Mucosa of rectum (tissue), 2 donors: Measurements from ENCODE around the gene LYSMD3.

Source experiments
- H3K27ac ChIP-seq, 2 donors: one replicate each; pipeline ENCODE4 v1.7.0; 2013; ENCODE audit warnings: inconsistent platforms in 2 of 2, low read depth in 2 of 2, low read length in 2 of 2
- H3K27me3 ChIP-seq, 2 donors: one replicate each; pipeline ENCODE4 v1.7.0; 2013; ENCODE audit warnings: low read length in 2 of 2; ENCODE audit not compliant: control insufficient read depth in 2 of 2, insufficient read depth in 2 of 2
- H3K36me3 ChIP-seq, 2 donors: one replicate each; pipeline ENCODE4 v1.7.0; 2013; ENCODE audit warnings: low read length in 2 of 2; ENCODE audit not compliant: control insufficient read depth in 2 of 2, insufficient read depth in 2 of 2
- H3K4me1 ChIP-seq, 2 donors: one replicate each; pipeline ENCODE4 v1.7.0; 2013; ENCODE audit warnings: low read length in 2 of 2, mild to moderate bottlenecking in 1 of 2; ENCODE audit not compliant: control insufficient read depth in 2 of 2, insufficient read depth in 2 of 2
- H3K4me3 ChIP-seq, 2 donors: one replicate each; pipeline ENCODE4 v1.7.0; 2013; ENCODE audit warnings: low read length in 2 of 2
- H3K9ac ChIP-seq, 2 donors: one replicate each; pipeline ENCODE4 v1.7.0; 2013; ENCODE audit warnings: low read length in 2 of 2, low read depth in 1 of 2, mild to moderate bottlenecking in 1 of 2
- H3K9me3 ChIP-seq, 2 donors: one replicate each; pipeline ENCODE4 v1.7.0; 2013; ENCODE audit warnings: low read length in 2 of 2; ENCODE audit not compliant: control insufficient read depth in 2 of 2
- donor health status: healthy.
- donor health status: Normal muscosa, but diverticular disease.

The LYSMD3 gene

DNA sequence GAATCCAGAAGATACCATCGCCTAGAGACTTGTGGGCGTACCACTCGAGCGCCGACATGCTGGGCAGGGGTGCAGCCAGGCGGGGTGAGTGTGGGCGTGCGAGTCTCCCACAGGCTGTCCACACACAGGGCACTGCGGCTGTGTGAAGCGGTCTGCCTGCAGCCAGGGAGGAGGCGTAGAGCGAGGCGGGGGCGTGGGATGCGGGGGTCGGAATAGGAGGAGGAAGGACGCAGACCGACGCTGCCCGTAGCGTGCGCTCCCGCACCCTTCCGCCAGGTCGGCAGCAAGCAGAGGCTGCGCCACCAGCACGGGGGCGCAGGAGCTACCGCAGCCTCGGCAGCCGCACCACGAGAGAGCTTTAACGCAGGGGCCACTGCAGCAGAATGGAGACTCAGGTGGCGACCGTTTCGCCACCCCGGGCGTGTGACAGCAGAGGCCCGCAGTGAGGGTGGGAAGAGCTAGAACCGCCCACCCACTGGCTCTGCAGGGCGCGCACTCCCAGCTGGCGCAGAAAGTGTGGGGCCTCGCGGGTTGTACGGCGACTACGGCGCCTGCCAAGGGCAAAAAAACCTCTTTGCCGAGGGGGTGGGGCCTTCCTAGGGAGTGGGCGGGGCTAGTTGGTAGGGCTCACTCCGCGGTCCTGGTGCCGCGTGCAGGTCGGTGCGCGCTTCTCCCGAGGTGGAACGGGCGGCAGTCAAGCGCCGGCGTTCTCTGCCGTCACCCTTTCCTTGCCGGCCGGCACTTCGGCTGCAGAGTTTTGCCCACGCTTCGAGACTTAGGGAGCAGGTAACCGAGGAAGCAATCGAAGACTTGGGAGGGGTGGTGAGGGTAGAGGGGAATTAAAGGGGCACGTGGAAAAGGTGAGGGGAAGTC lies 54.9 kb downstream of the LYSMD3 start, which contains the start of the genes MBLAC2 and POLR3G:
Gene MBLAC2, minus strand, starts transcription at position 537 of the 873 bp plus-strand sequence. Its CDS starts 479 bp downstream, at position 58.
Gene POLR3G, plus strand, starts transcription at position 630 of the 873 bp plus-strand sequence. CDS start 10,704 bp downstream, outside the sequence.
- H3K4me1 ChIP-seq = peaks cover 7 to 14% of the 10 kb centered on the region in 2 donors
- no peaks in the 10 kb centered on the region for H3K36me3 ChIP-seq
- H3K27ac ChIP-seq = peak within 1 kb of the TSS; percentile 80 to 86
- H3K4me3 ChIP-seq = peak within 1 kb of the TSS; percentile 91 to 100
- peak within 1 kb of the TSS; percentile 80 to 82 for H3K9ac ChIP-seq
- H3K9me3 ChIP-seq = no peaks in the 10 kb centered on the region
- no peaks in the 10 kb centered on the region for H3K27me3 ChIP-seq

DNA sequence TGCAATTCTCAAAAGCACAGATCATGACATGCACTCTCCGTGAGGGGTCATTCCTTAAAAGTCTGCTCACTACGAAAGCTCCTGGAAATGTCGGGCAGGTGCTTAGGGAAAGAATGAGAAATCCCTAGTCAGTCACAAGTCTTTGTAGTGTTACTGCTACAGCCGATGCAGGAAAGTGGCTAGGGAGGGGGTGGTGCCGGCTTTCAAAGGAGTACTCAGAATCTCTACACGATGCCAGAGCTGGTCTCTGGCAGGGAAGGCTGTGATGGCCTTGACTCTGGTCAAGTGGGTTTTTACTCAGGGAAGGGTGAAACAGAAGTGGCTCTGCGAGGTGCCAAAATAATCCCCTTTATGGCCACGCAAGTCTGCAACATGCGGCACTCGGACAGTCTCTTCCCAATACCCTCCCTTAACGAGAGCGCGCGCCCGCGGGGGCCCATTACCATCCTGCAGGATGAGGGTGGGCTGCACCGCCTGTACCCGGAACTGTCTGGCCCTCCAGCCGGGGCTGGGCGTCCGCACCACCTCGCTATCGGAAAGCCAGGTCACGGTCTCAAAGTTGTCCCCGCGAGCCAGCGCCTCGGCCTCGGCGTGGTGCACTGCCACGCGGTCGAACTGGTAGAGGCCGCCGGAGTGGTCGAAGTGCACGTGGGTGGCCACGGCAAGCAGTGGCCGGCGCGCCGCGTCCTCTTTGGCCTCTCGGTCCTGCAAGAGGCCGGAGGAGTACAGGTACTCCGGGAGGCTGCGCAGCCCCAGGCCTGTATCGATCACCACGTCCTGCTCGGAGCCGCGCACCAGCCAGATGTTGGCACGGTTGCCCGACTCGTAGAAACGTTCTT lies 55.8 kb downstream of the LYSMD3 start:
- peak overlapping the region; percentile 80 to 82 for H3K9ac ChIP-seq
- H3K36me3 ChIP-seq = no peaks in the 10 kb centered on the region
- no peaks in the 10 kb centered on the region for H3K9me3 ChIP-seq
- H3K27ac ChIP-seq = peak overlapping the region; percentile 80 to 86
- no peaks in the 10 kb centered on the region for H3K27me3 ChIP-seq
- peak overlapping the region; percentile 91 to 100 for H3K4me3 ChIP-seq
- peaks cover 7 to 14% of the 10 kb centered on the region in 2 donors for H3K4me1 ChIP-seq

DNA sequence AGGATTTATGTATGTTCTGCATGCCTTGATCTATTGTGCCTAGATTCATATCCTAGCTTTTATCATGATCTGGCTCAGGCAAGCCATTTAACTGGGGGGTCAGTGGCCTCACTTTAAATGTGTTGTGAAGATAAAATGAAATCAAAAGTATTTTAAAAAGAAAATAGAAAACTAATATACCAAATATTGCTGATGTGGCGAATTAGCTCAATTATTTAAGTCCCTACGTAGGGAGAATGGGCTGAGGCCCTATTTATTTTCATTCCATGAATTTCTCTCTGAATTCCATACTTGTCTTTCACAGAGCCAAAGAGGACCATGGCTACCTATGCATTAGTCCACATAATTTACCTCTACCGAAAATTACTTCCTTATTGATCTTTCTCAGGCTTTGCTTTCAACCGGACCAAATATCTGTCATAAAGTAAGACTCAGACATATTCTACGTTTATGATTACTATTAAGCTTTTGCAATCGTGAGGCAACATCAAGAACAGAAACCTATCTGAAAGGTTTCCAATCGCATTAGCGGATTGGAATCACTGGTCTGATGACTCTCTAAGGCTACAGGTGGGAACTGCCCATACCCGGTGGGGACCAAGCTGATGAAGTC lies 56.5 kb downstream of the LYSMD3 start:
- H3K4me3 ChIP-seq = peak overlapping the region; percentile 91 to 100
- no peaks in the 10 kb centered on the region for H3K36me3 ChIP-seq
- H3K9me3 ChIP-seq = no peaks in the 10 kb centered on the region
- H3K9ac ChIP-seq = peak overlapping the region; percentile 80 to 82
- no peak overlapping the region for H3K27ac ChIP-seq
- peaks cover 7 to 14% of the 10 kb centered on the region in 2 donors for H3K4me1 ChIP-seq
- no peaks in the 10 kb centered on the region for H3K27me3 ChIP-seq
